H9 (cell line): ENCODE results near the gene TRPM3. TPM values are rescaled to one million over a fixed set of nuclear protein-coding genes. Genes with fewer than 3 reads are reported as not detected.

Experiments
- DNase-seq: peaks from one replicate; pipeline ENCODE4 v3.0.0-alpha.2; 2017
- H2AFZ ChIP-seq: one replicate; pipeline ENCODE4 v1.6.1; 2013; ENCODE audit warnings: mild to moderate bottlenecking, low read length, control low read depth, moderate library complexity
- H2AK5ac ChIP-seq: 2 replicates; pipeline ENCODE4 v1.6.1; 2013; ENCODE audit warnings: low read length, control low read depth, mixed read lengths; ENCODE audit not compliant: insufficient read length
- H2BK120ac ChIP-seq: one replicate; pipeline ENCODE4 v1.6.1; 2013; ENCODE audit warnings: low read depth, mild to moderate bottlenecking, low read length, control low read depth, inconsistent platforms; ENCODE audit not compliant: poor library complexity, severe bottlenecking
- H2BK12ac ChIP-seq: 2 replicates; pipeline ENCODE4 v1.6.1; 2013; ENCODE audit warnings: low read length, control low read depth, mixed read lengths, low read depth; ENCODE audit not compliant: insufficient read length
- H2BK15ac ChIP-seq: 2 replicates; pipeline ENCODE4 v1.6.1; 2013; ENCODE audit warnings: low read depth, low read length, control low read depth
- H2BK20ac ChIP-seq: one replicate; pipeline ENCODE4 v1.6.1; 2013; ENCODE audit warnings: low read depth, mild to moderate bottlenecking, low read length, control low read depth, inconsistent platforms; ENCODE audit not compliant: poor library complexity, severe bottlenecking
- H2BK5ac ChIP-seq: 2 replicates; pipeline ENCODE4 v1.6.1; 2013; ENCODE audit warnings: low read length, control low read depth, mixed read lengths; ENCODE audit not compliant: insufficient read length
- H3K14ac ChIP-seq: 2 replicates; pipeline ENCODE4 v1.6.1; 2013; ENCODE audit warnings: low read length, control low read depth; ENCODE audit not compliant: insufficient read depth
- H3K18ac ChIP-seq: 2 replicates; pipeline ENCODE4 v1.6.1; 2013; ENCODE audit warnings: low read depth, mild to moderate bottlenecking, mixed read lengths, low read length, control low read depth; ENCODE audit not compliant: insufficient read length
- H3K23ac ChIP-seq: 2 replicates; pipeline ENCODE4 v1.6.1; 2013; ENCODE audit warnings: low read length, control low read depth, mixed read lengths, low read depth; ENCODE audit not compliant: insufficient read length
- H3K23me2 ChIP-seq: 2 replicates; pipeline ENCODE4 v1.6.1; 2013; ENCODE audit warnings: low read depth, mild to moderate bottlenecking, mixed read lengths, low read length, control low read depth; ENCODE audit not compliant: insufficient read length, poor library complexity, severe bottlenecking
- H3K27ac ChIP-seq: 2 replicates; pipeline ENCODE4 v1.5.1; 2013; ENCODE audit warnings: low read length, control low read depth, mixed read lengths, low read depth; ENCODE audit not compliant: insufficient read length
- H3K27me3 ChIP-seq: 2 replicates; pipeline ENCODE4 v1.6.1; 2013; ENCODE audit warnings: low read length, control low read depth, inconsistent platforms; ENCODE audit not compliant: insufficient read depth
- H3K4ac ChIP-seq: 2 replicates; pipeline ENCODE4 v1.6.1; 2013; ENCODE audit warnings: low read depth, mild to moderate bottlenecking, control low read depth, inconsistent platforms, low read length, moderate library complexity
- H3K4me1 ChIP-seq: 2 replicates; pipeline ENCODE4 v1.6.1; 2013; ENCODE audit warnings: low read length, control low read depth, inconsistent platforms; ENCODE audit not compliant: insufficient read depth
- H3K4me2 ChIP-seq: 2 replicates; pipeline ENCODE4 v1.6.1; 2013; ENCODE audit warnings: low read length, control low read depth, mixed read lengths; ENCODE audit not compliant: insufficient read length, insufficient read depth
- H3K56ac ChIP-seq: 2 replicates; pipeline ENCODE4 v1.6.1; 2013; ENCODE audit warnings: low read depth, mild to moderate bottlenecking, mixed read lengths, low read length, control low read depth; ENCODE audit not compliant: insufficient read length
- H3K79me1 ChIP-seq: 2 replicates; pipeline ENCODE4 v1.6.1; 2013; ENCODE audit warnings: low read depth, mild to moderate bottlenecking, moderate library complexity, low read length, control low read depth, inconsistent platforms; ENCODE audit not compliant: insufficient read depth, poor library complexity, severe bottlenecking
- H3K79me2 ChIP-seq: 2 replicates; pipeline ENCODE4 v1.6.1; 2013; ENCODE audit warnings: low read length, control low read depth, inconsistent platforms; ENCODE audit not compliant: insufficient read depth
- H3K9ac ChIP-seq: 2 replicates; pipeline ENCODE4 v1.6.1; 2013; ENCODE audit warnings: low read length, control low read depth, mixed read lengths; ENCODE audit not compliant: insufficient read length; ENCODE audit errors: extremely low read depth
- H3K9me3 ChIP-seq: one replicate; pipeline ENCODE4 v1.6.1; 2013; ENCODE audit warnings: low read depth, low read length, inconsistent platforms; ENCODE audit not compliant: control insufficient read depth
- H3T11ph ChIP-seq: one replicate; pipeline ENCODE4 v1.6.1; 2013; ENCODE audit warnings: mild to moderate bottlenecking, low read length, control low read depth, inconsistent platforms
- H4K20me1 ChIP-seq: one replicate; pipeline ENCODE4 v1.6.1; 2013; ENCODE audit not compliant: control insufficient read depth, insufficient read length, insufficient read depth
- H4K5ac ChIP-seq: 2 replicates; pipeline ENCODE4 v1.6.1; 2013; ENCODE audit warnings: low read depth, mild to moderate bottlenecking, mixed read lengths, low read length, control low read depth; ENCODE audit not compliant: insufficient read length
- H4K8ac ChIP-seq: replicated peaks from 2 replicates; pipeline ENCODE4 v1.6.1; 2013; ENCODE audit warnings: low read length, control low read depth, mixed read lengths, low read depth; ENCODE audit not compliant: insufficient read length
- H4K91ac ChIP-seq: 2 replicates; pipeline ENCODE4 v1.6.1; 2013; ENCODE audit warnings: low read depth, mild to moderate bottlenecking, moderate library complexity, mixed read lengths, low read length, control low read depth; ENCODE audit not compliant: insufficient read length
- H3K27ac Mint-ChIP-seq, 3 experiments: 2 replicates in 2 of 3; 3 replicates in 1 of 3; pipeline ENCODE4 v1.8.0; 2020 to 2021; ENCODE audit warnings: mixed read lengths in 3 of 3, mild to moderate bottlenecking in 1 of 3, moderate library complexity in 1 of 3
- H3K27me3 Mint-ChIP-seq: 2 replicates; pipeline ENCODE4 v1.8.0; 2021; ENCODE audit warnings: low read depth, mild to moderate bottlenecking, moderate library complexity, mixed read lengths
- H3K36me3 Mint-ChIP-seq, 3 experiments: 2 replicates in 2 of 3; 3 replicates in 1 of 3; pipeline ENCODE4 v1.8.0; 2020 to 2021; ENCODE audit warnings: low read depth in 3 of 3, mixed read lengths in 3 of 3; ENCODE audit not compliant: insufficient read depth in 1 of 3
- H3K4me1 Mint-ChIP-seq, 2 experiments: 2 replicates each; pipeline ENCODE4 v1.8.0; 2020; ENCODE audit warnings: mixed read lengths in 2 of 2
- H3K4me3 Mint-ChIP-seq, 2 experiments: 2 replicates in 1 of 2; 3 replicates in 1 of 2; pipeline ENCODE4 v1.8.0; 2020 to 2021; ENCODE audit warnings: mild to moderate bottlenecking in 2 of 2, mixed read lengths in 2 of 2, moderate library complexity in 1 of 2
- H3K9me3 Mint-ChIP-seq, 2 experiments: 2 replicates in 1 of 2; 3 replicates in 1 of 2; pipeline ENCODE4 v1.8.0; 2020; ENCODE audit warnings: mild to moderate bottlenecking in 2 of 2, mixed read lengths in 2 of 2, moderate library complexity in 1 of 2
- WGBS: extraction: QIAGEN DNeasy Blood & Tissue Kit; methylation state at CpG from one replicate; pipeline ENCODE4 v1.1.7; 2013; ENCODE audit warnings: missing lambda C conversion rate, low lambda C conversion rate, mixed read lengths; ENCODE audit not compliant: insufficient read length; ENCODE audit errors: extremely low coverage; 5-methylcytosine and 5-hydroxymethylcytosine counted together
- total RNA-seq: library from RNA; stranded (reverse); gene quantifications from 2 replicates; pipeline ENCODE4 v1.2.1, GENCODE V29; 2021
- TF ChIP-seq, protein P1 (sequence below): fragments of 200-600 bp; sonication (generic); conservative IDR thresholded peaks from 3 replicates; pipeline ENCODE4 v1.8.0; 2021; ENCODE audit warnings: antibody characterized with exemption, mild to moderate bottlenecking

Gene TRPM3
- total RNA-seq, 1 experiment from 2014 or later: 10.3 TPM

DNA sequence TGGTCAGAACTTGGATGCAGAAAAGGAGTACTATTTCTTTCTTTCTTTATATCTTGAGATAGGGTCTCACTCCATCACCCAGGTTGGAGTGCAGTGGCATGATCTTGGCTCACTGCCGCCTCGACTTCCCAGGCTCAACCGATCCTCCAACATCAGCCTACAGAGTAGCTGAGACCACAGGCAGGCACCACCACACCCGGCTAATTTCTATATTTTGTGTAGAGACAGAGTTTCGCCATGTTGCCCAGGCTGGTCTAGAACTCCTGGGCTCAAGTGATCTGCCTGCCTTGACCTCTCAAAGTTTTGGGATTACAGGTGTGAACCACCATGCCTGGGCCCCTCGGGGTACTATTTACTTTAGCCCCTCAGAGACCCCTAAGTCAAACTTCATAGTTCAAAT, 323.4 kb downstream of the TRPM3 start:
- H3K23me2 ChIP-seq: no peaks in the 10 kb centered on the region
- no peaks in the 10 kb centered on the region for H3K79me2 ChIP-seq
- no peaks in the 10 kb centered on the region for H3K4me1 ChIP-seq
- H3K4ac ChIP-seq: no peak overlapping the region
- no peak overlapping the region for H3K4me2 ChIP-seq
- no peak overlapping the region for H2AFZ ChIP-seq
- H4K91ac ChIP-seq: no peak overlapping the region
- no peaks in the 10 kb centered on the region for H4K20me1 ChIP-seq
- Mint-ChIP-seq H3K27ac (no peak overlapping the region), H3K4me3 (no peak overlapping the region), H3K9me3 (no peaks in the 10 kb centered on the region), H3K4me1 (peaks cover 16 to 19% of the 10 kb centered on the region in 2 experiments), H3K36me3 (0 out of 7 replicates have a peak, but pooled peaks cover 0 to 4% (median 0%) of the 10 kb centered on the region in 3 experiments), H3K27me3 (no peaks in the 10 kb centered on the region)
- H3K14ac ChIP-seq: no peak overlapping the region
- no peak overlapping the region for H2BK12ac ChIP-seq
- H2BK120ac ChIP-seq: no peak overlapping the region
- no peak overlapping the region for H3K27ac ChIP-seq
- no peaks in the 10 kb centered on the region for H3K9me3 ChIP-seq
- H3K9ac ChIP-seq: no peak overlapping the region
- no peaks in the 10 kb centered on the region for H3K79me1 ChIP-seq
- WGBS: no CpG with 5 or more reads among the region's 6 CpGs
- H4K5ac ChIP-seq: no peak overlapping the region
- H3T11ph ChIP-seq: no peak overlapping the region
- H3K18ac ChIP-seq: no peak overlapping the region
- H2BK20ac ChIP-seq: no peak overlapping the region
- TF ChIP-seq, protein P1, sequence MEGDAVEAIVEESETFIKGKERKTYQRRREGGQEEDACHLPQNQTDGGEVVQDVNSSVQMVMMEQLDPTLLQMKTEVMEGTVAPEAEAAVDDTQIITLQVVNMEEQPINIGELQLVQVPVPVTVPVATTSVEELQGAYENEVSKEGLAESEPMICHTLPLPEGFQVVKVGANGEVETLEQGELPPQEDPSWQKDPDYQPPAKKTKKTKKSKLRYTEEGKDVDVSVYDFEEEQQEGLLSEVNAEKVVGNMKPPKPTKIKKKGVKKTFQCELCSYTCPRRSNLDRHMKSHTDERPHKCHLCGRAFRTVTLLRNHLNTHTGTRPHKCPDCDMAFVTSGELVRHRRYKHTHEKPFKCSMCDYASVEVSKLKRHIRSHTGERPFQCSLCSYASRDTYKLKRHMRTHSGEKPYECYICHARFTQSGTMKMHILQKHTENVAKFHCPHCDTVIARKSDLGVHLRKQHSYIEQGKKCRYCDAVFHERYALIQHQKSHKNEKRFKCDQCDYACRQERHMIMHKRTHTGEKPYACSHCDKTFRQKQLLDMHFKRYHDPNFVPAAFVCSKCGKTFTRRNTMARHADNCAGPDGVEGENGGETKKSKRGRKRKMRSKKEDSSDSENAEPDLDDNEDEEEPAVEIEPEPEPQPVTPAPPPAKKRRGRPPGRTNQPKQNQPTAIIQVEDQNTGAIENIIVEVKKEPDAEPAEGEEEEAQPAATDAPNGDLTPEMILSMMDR: no peak
- no peaks in the 10 kb centered on the region for H3K27me3 ChIP-seq
- no peak overlapping the region for H2BK15ac ChIP-seq
- H4K8ac ChIP-seq: no peak overlapping the region
- no peak overlapping the region for H2BK5ac ChIP-seq
- DNase-seq: no peak
- no peak overlapping the region for H2AK5ac ChIP-seq
- H3K23ac ChIP-seq: no peak overlapping the region
- H3K56ac ChIP-seq: no peak overlapping the region
